Lower leg skin (tissue), 4 donors: ENCODE measurements around the gene TNN. TPM values are rescaled to one million over a fixed set of nuclear protein-coding genes. Genes with fewer than 3 reads are reported as not detected.

Source experiments
- DNase-seq, 2 donors: peaks; one replicate each; pipeline ENCODE4 v3.0.0-alpha.2; 2019; ENCODE audit warnings: low spot score in 2 of 2
- H3K4me3 ChIP-seq: fragments of 200-600 bp; sonication (generic); 2 replicates; pipeline ENCODE4 v1.5.1; 2017; ENCODE audit warnings: mild to moderate bottlenecking, low read depth; ENCODE audit not compliant: poor library complexity, severe bottlenecking
- POLR2A ChIP-seq, 2 donors: fragments of 450-650 bp; IDR thresholded peaks; one replicate each; pipeline ENCODE4 v1.6.1; 2016 to 2017; ENCODE audit warnings: antibody characterized with exemption in 2 of 2, mild to moderate bottlenecking in 1 of 2, moderate library complexity in 1 of 2
- WGBS, 2 donors: methylation state at CpG; one replicate each; pipeline ENCODE4 v1.1.5; 2018; 5-methylcytosine and 5-hydroxymethylcytosine counted together
- intact Hi-C: fragments of 100-400 bp; cut with DNase I; formaldehyde crosslinking; loops from one replicate; pipeline ENCODE4 v1.15.0; 2023; ENCODE audit warnings: low total_unique reads
- total RNA-seq, 4 donors: library from RNA; depleted of rRNA; stranded (reverse); fragments of >200 nt; gene quantifications; one replicate each; pipeline ENCODE4 v1.1.0, GENCODE V29; 2016
- TF ChIP-seq, protein P1 (sequence below), 3 donors: fragments of 450-650 bp; IDR thresholded peaks; one replicate each; pipeline ENCODE4 v1.5.1; 2016; ENCODE audit warnings: antibody characterized with exemption in 3 of 3, mild to moderate bottlenecking in 3 of 3, moderate library complexity in 2 of 3

TNN gene
- total RNA-seq, 4 donors from 2014 or later = 0.30 to 2.5 (median 0.84) TPM

DNA sequence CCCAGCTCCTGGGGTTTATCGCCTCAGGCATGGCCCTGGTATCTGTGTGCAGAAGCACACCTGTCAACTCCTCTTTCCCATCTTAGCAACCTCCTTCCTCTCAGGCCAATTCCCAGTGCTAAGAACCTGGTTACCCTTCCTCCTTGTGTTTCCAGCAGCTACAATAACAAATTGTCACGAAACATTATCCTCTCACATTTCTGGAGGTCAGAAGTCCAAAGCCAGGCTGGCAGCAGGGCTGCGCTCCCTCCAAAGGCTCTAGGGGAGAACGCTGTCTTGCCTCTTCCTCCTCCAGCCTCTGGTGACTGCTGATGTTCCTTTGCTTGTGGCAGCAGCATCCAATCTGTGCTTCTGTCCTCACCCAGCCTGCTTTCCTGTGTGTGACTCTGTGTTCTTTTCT lies 33.7 kb upstream of the TNN start:
- DNase-seq = no peak
- WGBS, 2 donors = 92 to 93% methylated on average over 4 of the region's 4 CpGs
- no peak for TF ChIP-seq POLR2A (IDR thresholded peaks at IDR 0.05)
- TF ChIP-seq, protein P1, sequence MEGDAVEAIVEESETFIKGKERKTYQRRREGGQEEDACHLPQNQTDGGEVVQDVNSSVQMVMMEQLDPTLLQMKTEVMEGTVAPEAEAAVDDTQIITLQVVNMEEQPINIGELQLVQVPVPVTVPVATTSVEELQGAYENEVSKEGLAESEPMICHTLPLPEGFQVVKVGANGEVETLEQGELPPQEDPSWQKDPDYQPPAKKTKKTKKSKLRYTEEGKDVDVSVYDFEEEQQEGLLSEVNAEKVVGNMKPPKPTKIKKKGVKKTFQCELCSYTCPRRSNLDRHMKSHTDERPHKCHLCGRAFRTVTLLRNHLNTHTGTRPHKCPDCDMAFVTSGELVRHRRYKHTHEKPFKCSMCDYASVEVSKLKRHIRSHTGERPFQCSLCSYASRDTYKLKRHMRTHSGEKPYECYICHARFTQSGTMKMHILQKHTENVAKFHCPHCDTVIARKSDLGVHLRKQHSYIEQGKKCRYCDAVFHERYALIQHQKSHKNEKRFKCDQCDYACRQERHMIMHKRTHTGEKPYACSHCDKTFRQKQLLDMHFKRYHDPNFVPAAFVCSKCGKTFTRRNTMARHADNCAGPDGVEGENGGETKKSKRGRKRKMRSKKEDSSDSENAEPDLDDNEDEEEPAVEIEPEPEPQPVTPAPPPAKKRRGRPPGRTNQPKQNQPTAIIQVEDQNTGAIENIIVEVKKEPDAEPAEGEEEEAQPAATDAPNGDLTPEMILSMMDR (IDR thresholded peaks at IDR 0.05) = no peak
- no peak overlapping the region for H3K4me3 ChIP-seq
- intact Hi-C loops = no loop called here

DNA sequence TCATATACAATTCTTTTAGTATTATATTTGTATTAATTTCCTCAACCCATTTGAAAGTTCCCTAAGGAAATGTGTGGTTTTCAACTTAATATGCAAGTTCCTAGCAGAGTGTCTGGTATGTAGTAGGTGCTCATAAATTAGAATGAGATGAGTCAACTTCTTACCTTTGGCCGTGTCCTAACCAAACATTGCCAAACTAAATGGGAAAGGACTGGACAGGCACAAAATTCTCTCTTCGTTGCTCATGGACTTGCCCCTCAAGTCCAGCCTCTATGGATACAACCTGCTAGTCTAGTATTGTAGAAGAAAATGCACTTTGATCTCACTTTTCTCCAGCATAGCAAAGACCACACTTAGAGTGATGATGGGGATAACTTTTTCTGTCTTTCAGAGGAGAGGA lies 32.9 kb upstream of the TNN start:
- no peak for TF ChIP-seq POLR2A (IDR thresholded peaks at IDR 0.05)
- TF ChIP-seq, protein P1 (IDR thresholded peaks at IDR 0.05) = no peak
- H3K4me3 ChIP-seq = no peak overlapping the region
- WGBS, 2 donors = 77 to 85% methylated on average over 2 of the region's 2 CpGs
- no peak for DNase-seq
- intact Hi-C loops = no loop called here

DNA sequence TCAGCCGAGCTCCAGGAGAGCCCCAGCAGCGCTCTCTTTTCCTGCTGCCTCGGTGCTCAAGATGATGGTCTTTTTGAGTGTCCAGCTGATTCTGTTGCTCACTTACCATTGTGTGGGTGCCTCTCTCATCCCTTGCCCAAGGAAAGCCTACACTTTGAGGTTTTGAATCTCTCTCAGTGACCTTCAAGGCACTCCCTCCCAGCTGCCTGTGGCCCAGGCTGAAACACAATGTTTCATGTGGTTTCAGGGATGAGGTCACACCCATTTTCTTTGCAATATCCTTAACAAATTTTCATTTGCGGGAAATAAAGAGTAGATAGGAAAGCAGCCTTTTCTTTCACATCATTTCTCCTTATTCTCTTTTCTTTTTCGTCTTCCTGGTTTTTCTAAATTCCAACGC lies 31.8 kb upstream of the TNN start:
- no peak overlapping the region for H3K4me3 ChIP-seq
- WGBS, 2 donors = 85 to 92% methylated on average over 6 of the region's 6 CpGs
- DNase-seq = no peak
- TF ChIP-seq POLR2A (IDR thresholded peaks at IDR 0.05) = no peak
- TF ChIP-seq, protein P1 (IDR thresholded peaks at IDR 0.05) = no peak
- intact Hi-C loops = no loop called here

DNA sequence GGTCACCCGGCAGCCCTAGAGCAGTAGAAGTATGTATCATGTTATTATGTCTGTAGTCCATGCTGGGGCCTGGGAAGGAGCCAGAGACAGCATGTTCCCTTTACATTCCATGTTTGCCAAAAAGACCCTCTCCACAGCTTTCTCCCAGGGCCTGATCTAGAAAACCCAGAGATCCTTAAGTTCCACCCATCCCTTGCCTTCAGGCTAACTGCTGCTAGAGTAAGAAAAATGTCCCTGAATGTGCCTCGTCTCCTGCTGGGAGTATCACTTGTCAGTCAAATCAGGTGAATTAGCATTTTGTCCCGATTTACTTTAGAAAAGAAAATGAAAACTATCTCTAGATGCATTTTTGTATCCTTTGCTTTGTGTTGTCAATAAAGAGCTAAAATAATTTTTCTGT lies 31.2 kb upstream of the TNN start:
- 56 to 65% methylated on average over 3 of the region's 3 CpGs for WGBS, 2 donors
- no peak overlapping the region for H3K4me3 ChIP-seq

DNA sequence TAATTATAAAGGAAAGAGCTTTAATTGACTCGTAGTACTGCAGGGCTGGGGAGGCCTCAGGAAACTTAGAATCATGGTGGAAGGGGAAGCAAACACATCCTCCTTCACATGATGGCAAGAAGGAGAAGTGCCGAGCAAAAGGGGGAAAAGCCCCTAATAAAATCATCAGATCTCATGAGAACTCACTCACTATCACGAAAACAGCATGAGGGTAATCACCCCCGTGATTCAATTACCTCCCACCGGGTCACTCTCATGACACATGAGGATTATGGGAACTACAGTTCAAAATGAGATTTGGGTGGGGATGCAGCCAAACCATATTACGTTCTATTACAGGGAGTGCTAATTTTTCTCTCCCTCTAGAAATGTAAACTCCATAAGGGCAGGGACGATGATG lies 30.2 kb upstream of the TNN start:
- intact Hi-C loops = no loop called here
- TF ChIP-seq, protein P1 (IDR thresholded peaks at IDR 0.05) = no peak
- TF ChIP-seq POLR2A (IDR thresholded peaks at IDR 0.05) = no peak
- 78 to 80% methylated on average over 7 of the region's 7 CpGs for WGBS, 2 donors
- DNase-seq = no peak
- H3K4me3 ChIP-seq = no peak overlapping the region

More for the DNA sequence above, 31.2 kb upstream of the TNN start:
- intact Hi-C loops = no loop called here
- TF ChIP-seq, protein P1 (IDR thresholded peaks at IDR 0.05) = no peak
- TF ChIP-seq POLR2A (IDR thresholded peaks at IDR 0.05) = no peak
- DNase-seq = no peak

DNA sequence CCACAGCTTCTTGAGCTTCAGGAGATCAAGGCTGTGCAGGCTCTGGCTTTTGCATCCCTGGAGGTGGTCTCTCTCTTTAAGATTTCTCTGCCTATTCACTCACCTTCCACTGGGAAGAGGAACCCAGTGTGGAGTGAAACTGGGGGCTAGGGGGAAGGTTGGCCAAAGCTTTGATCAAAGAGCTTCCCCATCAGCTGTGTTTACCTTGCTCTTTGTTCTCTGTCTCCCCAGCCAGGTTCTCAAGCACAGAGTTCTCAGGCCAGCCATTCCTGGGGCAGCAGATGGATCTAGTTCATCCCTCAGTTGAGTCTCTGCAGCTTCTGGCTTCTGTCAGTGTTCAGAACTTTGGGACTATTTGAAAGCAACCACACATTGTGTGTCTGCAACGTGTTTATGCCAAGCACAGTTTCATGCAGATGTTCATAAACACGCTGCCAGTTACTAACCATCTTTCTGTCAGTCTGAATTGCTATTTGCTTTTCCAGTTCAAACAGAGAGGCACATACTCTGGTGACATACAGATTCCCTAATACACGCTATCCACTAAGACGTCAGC lies 27.2 kb upstream of the TNN start:
- TF ChIP-seq POLR2A (IDR thresholded peaks at IDR 0.05) = no peak
- TF ChIP-seq, protein P1 (IDR thresholded peaks at IDR 0.05) = no peak
- H3K4me3 ChIP-seq = no peak overlapping the region
- intact Hi-C loops = no loop called here
- no peak for DNase-seq
- 53 to 58% methylated on average over 4 of the region's 4 CpGs for WGBS, 2 donors
